ENCODE data around the gene CLK2.
"Not testable (repeated sequence)": the region's sequence is repeated elsewhere in the genome, so short reads cannot be mapped to it uniquely, and the experiment has no call there.

Gene CLK2

DNA sequence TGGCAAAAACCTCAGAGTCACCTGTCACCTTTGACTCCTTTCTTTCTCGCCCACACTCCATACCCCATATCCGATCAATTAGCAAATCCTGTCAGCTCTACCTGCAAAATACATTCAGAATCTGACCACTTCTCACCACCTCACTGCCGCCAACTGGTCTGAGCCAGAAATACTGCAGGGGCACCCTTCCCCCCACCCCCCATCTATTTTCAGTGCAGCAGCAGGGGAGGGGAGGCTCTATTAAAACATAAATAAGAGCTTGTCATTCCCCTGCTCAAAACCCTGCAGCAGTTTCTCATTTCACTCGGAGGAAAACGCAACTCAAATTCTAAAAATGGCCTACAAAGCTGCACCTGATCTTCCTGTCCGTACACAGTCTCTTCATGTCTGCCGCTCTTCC lies 24.1 kb upstream of the CLK2 start:
- ChIA-PET CTCF (interaction anchor here (0.6 to 0.7 kb wide), 2 partner anchors 30 to 464 kb away, joined by 3 read pairs; no protein-coding TSS in a partner anchor), POLR2A (ENCODE audit: low non-redundant PET) (no interaction called here)
- no peak for DNase-seq (ENCODE audit: low spot score)
- TF ChIP-seq, protein P1, sequence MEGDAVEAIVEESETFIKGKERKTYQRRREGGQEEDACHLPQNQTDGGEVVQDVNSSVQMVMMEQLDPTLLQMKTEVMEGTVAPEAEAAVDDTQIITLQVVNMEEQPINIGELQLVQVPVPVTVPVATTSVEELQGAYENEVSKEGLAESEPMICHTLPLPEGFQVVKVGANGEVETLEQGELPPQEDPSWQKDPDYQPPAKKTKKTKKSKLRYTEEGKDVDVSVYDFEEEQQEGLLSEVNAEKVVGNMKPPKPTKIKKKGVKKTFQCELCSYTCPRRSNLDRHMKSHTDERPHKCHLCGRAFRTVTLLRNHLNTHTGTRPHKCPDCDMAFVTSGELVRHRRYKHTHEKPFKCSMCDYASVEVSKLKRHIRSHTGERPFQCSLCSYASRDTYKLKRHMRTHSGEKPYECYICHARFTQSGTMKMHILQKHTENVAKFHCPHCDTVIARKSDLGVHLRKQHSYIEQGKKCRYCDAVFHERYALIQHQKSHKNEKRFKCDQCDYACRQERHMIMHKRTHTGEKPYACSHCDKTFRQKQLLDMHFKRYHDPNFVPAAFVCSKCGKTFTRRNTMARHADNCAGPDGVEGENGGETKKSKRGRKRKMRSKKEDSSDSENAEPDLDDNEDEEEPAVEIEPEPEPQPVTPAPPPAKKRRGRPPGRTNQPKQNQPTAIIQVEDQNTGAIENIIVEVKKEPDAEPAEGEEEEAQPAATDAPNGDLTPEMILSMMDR (conservative IDR thresholded peaks at IDR 0.05; ENCODE audit: low read depth): no peak
- no peak overlapping the region for H3K27ac ChIP-seq

DNA sequence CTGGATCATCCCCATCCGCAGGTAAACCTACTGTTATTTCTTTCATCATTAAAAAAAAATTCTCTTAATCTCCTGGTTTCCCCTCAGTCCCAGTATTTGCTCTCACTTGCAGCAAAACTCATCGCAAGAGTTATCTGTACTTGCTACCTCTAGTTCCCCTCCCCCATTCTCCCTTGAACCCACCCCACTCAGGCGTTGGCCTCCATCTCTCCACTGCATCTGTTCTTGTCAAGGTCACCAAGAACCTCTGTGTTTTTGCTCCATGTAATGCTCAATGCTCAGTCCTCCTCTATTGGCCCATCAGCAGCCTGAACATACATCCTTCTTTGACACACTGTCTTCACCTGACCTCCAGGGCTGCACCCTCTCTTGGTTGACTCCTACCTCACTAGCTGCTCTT lies 23.4 kb upstream of the CLK2 start:
- H3K27ac ChIP-seq: no peak overlapping the region
- TF ChIP-seq, protein P1 (conservative IDR thresholded peaks at IDR 0.05; ENCODE audit: low read depth): no peak
- POLR2A ChIA-PET (ENCODE audit: low non-redundant PET): no interaction called here
- DNase-seq (ENCODE audit: low spot score): no peak
- CTCF ChIA-PET: no interaction called here

DNA sequence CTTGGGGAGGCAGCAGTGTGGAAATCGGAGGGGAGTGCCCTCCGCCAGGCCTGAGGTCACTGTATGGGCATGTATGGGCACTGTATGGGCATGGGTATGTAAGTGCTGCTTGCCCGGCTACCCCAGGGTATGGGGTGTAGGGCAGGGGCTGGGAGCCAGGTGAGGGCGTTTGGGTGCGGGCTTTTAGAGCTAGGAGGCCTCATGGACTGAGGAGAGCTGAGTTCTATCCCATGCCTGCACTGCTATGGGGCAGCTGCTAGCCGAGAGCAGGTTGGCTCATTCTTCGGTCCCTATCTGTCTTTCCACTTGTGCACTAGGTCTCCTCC lies 22.6 kb upstream of the CLK2 start:
- no peak overlapping the region for H3K27ac ChIP-seq
- ChIA-PET CTCF (no interaction called here), POLR2A (ENCODE audit: low non-redundant PET) (no interaction called here)
- TF ChIP-seq, protein P1 (conservative IDR thresholded peaks at IDR 0.05; ENCODE audit: low read depth): no peak
- no peak for DNase-seq (ENCODE audit: low spot score)

DNA sequence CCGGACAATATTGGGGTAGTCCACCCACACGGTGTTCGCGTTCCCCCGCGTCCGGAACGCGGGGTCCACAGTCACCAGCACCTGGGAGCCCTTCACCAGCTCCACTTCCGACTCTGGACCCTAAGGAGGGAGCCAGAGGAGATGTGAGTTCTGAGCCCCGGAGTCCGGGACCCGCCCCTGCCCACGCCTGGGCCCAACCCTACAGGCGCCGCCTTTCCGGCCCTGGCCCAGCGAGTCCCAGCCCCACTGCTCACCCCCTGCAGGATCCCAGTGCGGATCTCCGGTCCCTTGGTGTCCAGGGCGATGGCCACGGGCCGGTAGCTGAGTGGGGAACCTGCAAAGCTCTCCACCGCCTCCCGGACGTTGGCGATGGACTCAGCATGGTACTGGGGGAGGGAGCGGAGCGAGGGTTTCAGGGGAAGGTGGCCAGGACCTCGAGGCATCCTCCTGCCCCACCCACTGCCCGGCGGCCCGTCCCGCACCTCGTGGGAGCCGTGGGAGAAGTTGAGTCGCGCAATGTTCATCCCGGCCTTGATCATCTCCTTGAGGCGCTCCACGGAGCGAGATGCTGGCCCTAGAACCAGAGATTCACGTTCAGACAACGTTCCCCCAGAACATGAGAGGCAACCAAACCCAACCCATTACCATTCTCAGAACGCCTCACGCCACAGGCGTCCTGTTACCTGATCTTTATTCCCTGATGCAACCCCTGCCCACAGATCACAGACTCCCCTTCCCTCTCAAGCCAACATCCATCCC lies 22.1 kb upstream of the CLK2 start:
- ChIA-PET POLR2A (ENCODE audit: low non-redundant PET) (no interaction called here), CTCF (interaction anchor here (0.9 kb wide), 1 partner anchor 16 kb away, joined by 4 read pairs; no protein-coding TSS in a partner anchor)
- no peak for DNase-seq (ENCODE audit: low spot score)
- no peak overlapping the region for H3K27ac ChIP-seq
- TF ChIP-seq, protein P1 (conservative IDR thresholded peaks at IDR 0.05; ENCODE audit: low read depth): no peak

DNA sequence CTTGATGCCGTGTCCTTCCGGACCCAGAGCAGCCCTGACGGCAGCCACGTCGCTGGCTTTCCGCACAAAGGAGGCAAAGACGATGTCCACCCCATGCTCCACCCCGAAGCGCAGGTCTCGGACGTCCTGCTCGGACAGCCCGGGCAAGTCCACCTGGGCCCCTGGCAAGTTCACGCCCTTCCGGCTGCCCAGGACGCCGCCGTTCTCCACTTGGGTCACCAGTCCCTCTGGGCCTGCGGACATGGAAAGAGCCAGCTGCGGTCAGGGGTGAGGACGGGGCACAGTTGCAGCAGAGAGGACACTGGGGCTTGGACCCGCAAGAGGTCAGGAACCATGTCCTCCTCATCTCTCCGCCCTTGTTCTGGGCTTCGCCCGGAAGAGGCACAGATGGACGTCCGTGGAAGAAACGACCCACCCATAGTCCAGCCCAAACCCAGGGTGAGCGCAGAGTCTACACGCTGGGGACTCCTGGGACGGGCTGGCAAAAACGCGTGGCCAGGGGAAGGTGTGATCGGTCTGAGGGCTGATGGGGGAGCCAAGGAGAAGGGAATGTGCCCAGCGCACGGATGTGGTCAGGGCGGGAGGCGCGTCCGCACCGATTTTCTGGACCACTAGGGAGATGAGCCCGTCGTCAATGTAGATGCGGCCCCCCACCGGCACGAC lies 21.3 kb upstream of the CLK2 start:
- H3K27ac ChIP-seq: no peak overlapping the region
- no peak for DNase-seq (ENCODE audit: low spot score)
- TF ChIP-seq, protein P1 (conservative IDR thresholded peaks at IDR 0.05; ENCODE audit: low read depth): no peak
- CTCF ChIA-PET: interaction anchor here (0.9 kb wide), 1 partner anchor 16 kb away, joined by 4 read pairs; no protein-coding TSS in a partner anchor
- POLR2A ChIA-PET (ENCODE audit: low non-redundant PET): no interaction called here

DNA sequence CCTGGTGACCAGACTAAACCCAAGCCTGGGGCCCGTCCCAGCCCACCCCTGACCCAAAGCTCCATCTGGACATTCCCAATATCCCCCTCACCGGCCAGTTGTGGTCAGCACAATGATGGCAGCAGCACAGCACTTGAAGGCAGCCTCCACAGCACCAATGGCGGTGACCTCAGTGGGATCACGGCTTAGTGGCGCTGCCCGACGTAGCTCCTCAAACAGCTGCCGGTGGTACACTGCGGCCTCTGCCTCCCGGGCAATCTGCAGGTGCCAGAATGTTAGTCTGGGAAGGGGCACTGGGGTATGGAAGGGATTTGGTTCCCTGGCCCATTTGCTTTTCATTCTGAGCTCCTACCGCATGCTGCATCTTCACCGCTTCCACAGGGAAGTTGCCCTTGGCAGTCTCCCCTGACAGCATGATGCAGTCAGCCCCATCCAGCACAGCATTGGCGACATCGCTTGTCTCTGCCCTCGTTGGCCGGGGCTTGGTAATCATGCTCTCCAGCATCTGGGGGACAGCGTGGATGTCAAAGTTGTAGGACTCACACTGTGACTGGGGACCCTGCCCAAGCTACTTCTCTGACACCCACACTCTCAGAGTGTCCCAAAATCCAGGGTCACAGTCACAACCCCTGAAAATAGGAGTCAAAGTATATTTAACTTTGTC lies 19.9 kb upstream of the CLK2 start:
- ChIA-PET POLR2A (ENCODE audit: low non-redundant PET) (no interaction called here), CTCF (interaction anchor here (1.0 kb wide), 1 partner anchor 48 kb away, joined by 3 read pairs; no protein-coding TSS in a partner anchor)
- no peak for DNase-seq (ENCODE audit: low spot score)
- H3K27ac ChIP-seq: no peak overlapping the region
- TF ChIP-seq, protein P1 (conservative IDR thresholded peaks at IDR 0.05; ENCODE audit: low read depth): no peak

DNA sequence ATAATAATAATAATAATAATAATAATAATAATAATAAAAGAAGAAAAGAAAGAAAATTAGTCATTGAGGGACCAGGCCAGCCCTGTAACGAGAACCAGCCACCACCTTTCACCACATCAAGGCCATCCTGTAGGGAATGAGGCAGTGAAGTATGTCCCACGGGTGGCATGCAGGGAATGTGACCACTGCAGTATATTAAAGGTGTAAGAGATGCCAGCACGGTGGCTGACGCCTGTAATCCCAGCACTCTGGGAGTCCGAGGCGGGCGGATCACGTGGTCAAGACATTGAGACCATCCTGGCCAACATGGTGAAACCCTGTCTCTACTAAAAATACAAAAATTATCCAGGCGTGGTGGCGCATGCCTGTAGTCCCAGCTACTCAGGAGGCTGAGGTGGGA lies 17.7 kb upstream of the CLK2 start:
- DNase-seq (ENCODE audit: low spot score); H3K27ac ChIP-seq; CTCF ChIA-PET; POLR2A ChIA-PET (ENCODE audit: low non-redundant PET): not testable (repeated sequence)
